ENCODE data around the gene CFAP61. TPM values are rescaled to one million over a fixed set of nuclear protein-coding genes. Genes with fewer than 3 reads are reported as not detected.
A peak's percentile ranks its signal among the peaks of the same experiment; 100 is the strongest.

Gene CFAP61
- total and polyA plus RNA-seq, 2 donors from 2014 or later, result 0.58 to 2.6 TPM

- H3K9ac ChIP-seq (ENCODE audit: low read length in 3 of 3), result peak overlapping the region; percentile 93 to 96 (median 95)
- H3K9me3 ChIP-seq (ENCODE audit: control insufficient read depth in 2 of 3, insufficient read depth in 1 of 3, low read length in 3 of 3), result no peaks in the 10 kb centered on the region
- intact Hi-C loops (cut with DNase I), result no loop called here
- peak overlapping the region; percentile 88 to 99 (median 96) for H3K4me3 ChIP-seq (ENCODE audit: low read length in 3 of 3)
- FAIRE-seq (no peak), DNase-seq (peak in 1 of 5 donors; percentile 10)
- TF ChIP-seq CTCF (IDR thresholded peaks at IDR 0.05; ENCODE audit: borderline replicate concordance, extremely low read depth, insufficient read depth), result no peak
- peak overlapping the region; percentile 83 to 84 for H3K27ac ChIP-seq (ENCODE audit: low read depth in 2 of 2, low read length in 2 of 2)
- H3K4me1 ChIP-seq (ENCODE audit: control insufficient read depth in 2 of 3, insufficient read depth in 2 of 3, low read depth in 1 of 3, low read length in 3 of 3), result peaks cover 0 to 11% (median 5%) of the 10 kb centered on the region in 3 donors
- peaks cover 11 to 21% (median 14%) of the 10 kb centered on the region in 3 donors for H3K36me3 ChIP-seq (ENCODE audit: control insufficient read depth in 2 of 3, insufficient read depth in 3 of 3, low read length in 3 of 3)
- H3K27me3 ChIP-seq (ENCODE audit: control insufficient read depth, insufficient read depth, low read length), result no peaks in the 10 kb centered on the region
Observed at GRCh38 chr20:20051767-20052073, 612 bp upstream of the CFAP61 start.

GRCh38 chr20:20060234-20060998, 8.1 kb downstream of the CFAP61 start:
- intact Hi-C loops (cut with DNase I), result no loop called here
- TF ChIP-seq CTCF (IDR thresholded peaks at IDR 0.05; ENCODE audit: borderline replicate concordance, extremely low read depth, insufficient read depth), result no peak
- Histone ChIP-seq H3K9ac (ENCODE audit: low read length in 3 of 3) (no peak overlapping the region), H3K27me3 (ENCODE audit: control insufficient read depth, insufficient read depth, low read length) (no peaks in the 10 kb centered on the region), H3K36me3 (ENCODE audit: control insufficient read depth in 2 of 3, insufficient read depth in 3 of 3, low read length in 3 of 3) (no peaks in the 10 kb centered on the region), H3K27ac (ENCODE audit: low read depth in 2 of 2, low read length in 2 of 2) (no peak overlapping the region), H3K4me1 (ENCODE audit: control insufficient read depth in 2 of 3, insufficient read depth in 2 of 3, low read depth in 1 of 3, low read length in 3 of 3) (no peaks in the 10 kb centered on the region), H3K9me3 (ENCODE audit: control insufficient read depth in 2 of 3, insufficient read depth in 1 of 3, low read length in 3 of 3) (no peaks in the 10 kb centered on the region), H3K4me3 (ENCODE audit: low read length in 3 of 3) (no peak overlapping the region)
- DNase-seq (no peak), FAIRE-seq (no peak)

- no peak for TF ChIP-seq CTCF (IDR thresholded peaks at IDR 0.05; ENCODE audit: borderline replicate concordance, extremely low read depth, insufficient read depth)
- DNase-seq (no peak), FAIRE-seq (no peak)
- Histone ChIP-seq H3K9me3 (ENCODE audit: control insufficient read depth in 2 of 3, insufficient read depth in 1 of 3, low read length in 3 of 3) (no peaks in the 10 kb centered on the region), H3K4me1 (ENCODE audit: control insufficient read depth in 2 of 3, insufficient read depth in 2 of 3, low read depth in 1 of 3, low read length in 3 of 3) (no peaks in the 10 kb centered on the region), H3K36me3 (ENCODE audit: control insufficient read depth in 2 of 3, insufficient read depth in 3 of 3, low read length in 3 of 3) (no peaks in the 10 kb centered on the region), H3K9ac (ENCODE audit: low read length in 3 of 3) (no peak overlapping the region), H3K27me3 (ENCODE audit: control insufficient read depth, insufficient read depth, low read length) (no peaks in the 10 kb centered on the region), H3K4me3 (ENCODE audit: low read length in 3 of 3) (no peak overlapping the region), H3K27ac (ENCODE audit: low read depth in 2 of 2, low read length in 2 of 2) (no peak overlapping the region)
- intact Hi-C loops (cut with DNase I), result no loop called here
Observed at GRCh38 chr20:20063941-20064702, 11.8 kb downstream of the CFAP61 start.

Data from kidney (tissue), 14 donors.